Stomach (tissue), 9 donors: ENCODE data around the gene OGDH. TPM values are rescaled to one million over a fixed set of nuclear protein-coding genes. Genes with fewer than 3 reads are reported as not detected.

Source experiments
- DNase-seq, 2 donors: peaks; one replicate each; pipeline versions ENCODE4 v3.0.0 to v3.0.0-alpha.2; 2013 to 2019
- H3K27ac ChIP-seq, 5 donors: fragments of 200-600 bp in 4 of 5; sonication (generic) in 4 of 5; one replicate each; pipeline ENCODE4 v1.5.1; 2013 to 2019; ENCODE audit warnings: mild to moderate bottlenecking in 1 of 5, moderate library complexity in 1 of 5
- H3K27me3 ChIP-seq, 3 donors: fragments of 200-600 bp; sonication (generic); one replicate each; pipeline ENCODE4 v1.5.1; 2017 to 2019; ENCODE audit warnings: mixed run types in 1 of 3
- H3K36me3 ChIP-seq, 4 donors: fragments of 200-600 bp; sonication (generic); 1 replicate in 3 of 4; 2 replicates in 1 of 4; pipeline ENCODE4 v1.5.1; 2016 to 2019
- H3K4me1 ChIP-seq, 4 donors: fragments of 200-600 bp; sonication (generic); one replicate each; pipeline ENCODE4 v1.5.1; 2016 to 2019
- H3K4me3 ChIP-seq, 4 donors: fragments of 200-600 bp; sonication (generic) in 3 of 4; one replicate each; pipeline ENCODE4 v1.5.1; 2016 to 2019; ENCODE audit warnings: mild to moderate bottlenecking in 1 of 4
- H3K9me3 ChIP-seq, 4 donors: fragments of 200-600 bp; sonication (generic); one replicate each; pipeline ENCODE4 v1.5.1; 2016 to 2019
- CTCF ChIP-seq, 7 experiments: fragments of 450-650 bp in 4 of 7; fragments of 200-600 bp in 3 of 7; sonication (generic) in 3 of 7; IDR thresholded peaks; one replicate each; pipeline ENCODE4 v1.5.1; 2016 to 2019; ENCODE audit warnings: antibody characterized with exemption in 7 of 7, control low read depth in 2 of 7, mild to moderate bottlenecking in 1 of 7
- EP300 ChIP-seq: sonication (generic); formaldehyde crosslinking; IDR thresholded peaks from one replicate; pipeline ENCODE4 v1.6.1; 2017; ENCODE audit warnings: antibody characterized with exemption
- POLR2A ChIP-seq, 4 donors: fragments of 450-650 bp; IDR thresholded peaks; one replicate each; pipeline ENCODE4 v1.6.1; 2016; ENCODE audit warnings: antibody characterized with exemption in 4 of 4, control low read depth in 2 of 4, mild to moderate bottlenecking in 1 of 4, moderate library complexity in 1 of 4
- POLR2AphosphoS5 ChIP-seq, 3 donors: sonication (generic); formaldehyde crosslinking; IDR thresholded peaks; one replicate each; pipeline ENCODE4 v1.6.1; 2016; ENCODE audit warnings: antibody characterized with exemption in 3 of 3
- WGBS, 5 donors: extraction: QIAGEN DNeasy Blood & Tissue Kit in 3 of 5; methylation state at CpG; one replicate each; pipeline versions ENCODE4 v1.1.5 to v1.1.7; 2013 to 2018; 5-methylcytosine and 5-hydroxymethylcytosine counted together
- intact Hi-C: fragments of 100-400 bp; cut with DNase I; formaldehyde crosslinking; loops from one replicate; pipeline ENCODE4 v1.15.1; 2023; ENCODE audit warnings: low total_unique reads
- polyA plus RNA-seq, 3 donors: library from polyadenylated mRNA; stranded (reverse); fragments of 200-250 nt; gene quantifications; one replicate each; pipeline ENCODE4 v1.2.3, GENCODE V29; 2013
- total RNA-seq, 5 donors: library from RNA; depleted of rRNA; stranded (reverse); fragments of >200 nt; gene quantifications; one replicate each; pipeline versions ENCODE4 v1.1.0 to v1.2.3, GENCODE V29; 2014 to 2016
- donor health status: healthy with polysubstance abuse.
- donor health status: Bipolar disorder and iron deficiency.
- donor health status: healthy.

The OGDH gene
- total and polyA plus RNA-seq, 8 donors = 19.8 to 92.0 (median 31.3) TPM

- WGBS, 5 donors = 95 to 98% (median 96%) methylated on average over 14 of the region's 14 CpGs
These were observed 87.9 kb downstream of the OGDH start for GRCh38 chr7:44694326-44694725.

GRCh38 chr7:44694766-44695165, 88.3 kb downstream of the OGDH start:
- Histone ChIP-seq H3K4me1 (no peaks in the 10 kb centered on the region), H3K27me3 (no peaks in the 10 kb centered on the region), H3K27ac (no peak overlapping the region), H3K36me3 (peaks cover 64 to 98% (median 90%) of the 10 kb centered on the region in 4 donors), H3K9me3 (no peaks in the 10 kb centered on the region), H3K4me3 (no peak overlapping the region)
- TF ChIP-seq POLR2A (IDR thresholded peaks at IDR 0.05) (no peak), POLR2AphosphoS5 (IDR thresholded peaks at IDR 0.05) (no peak), EP300 (no peak), CTCF (IDR thresholded peaks at IDR 0.05) (no peak)
- WGBS, 5 donors = 88 to 100% (median 97%) methylated on average over 2 of the region's 2 CpGs
- no peak for DNase-seq
- intact Hi-C loops = no loop called here

More at GRCh38 chr7:44694326-44694725, 87.9 kb downstream of the OGDH start:
- Histone ChIP-seq H3K27me3 (no peaks in the 10 kb centered on the region), H3K4me3 (no peak overlapping the region), H3K9me3 (no peaks in the 10 kb centered on the region), H3K4me1 (no peaks in the 10 kb centered on the region), H3K36me3 (peaks cover 60 to 95% (median 87%) of the 10 kb centered on the region in 4 donors), H3K27ac (no peak overlapping the region)
- no peak for DNase-seq
- TF ChIP-seq POLR2A (IDR thresholded peaks at IDR 0.05) = no peak
- no peak for TF ChIP-seq CTCF (IDR thresholded peaks at IDR 0.05)
- no peak for TF ChIP-seq EP300
- intact Hi-C loops = no loop called here

GRCh38 chr7:44695756-44696155, 89.3 kb downstream of the OGDH start:
- no peaks in the 10 kb centered on the region for H3K27me3 ChIP-seq
- no peaks in the 10 kb centered on the region for H3K4me1 ChIP-seq
- no peaks in the 10 kb centered on the region for H3K9me3 ChIP-seq
- no peak overlapping the region for H3K27ac ChIP-seq
- no peak for TF ChIP-seq POLR2A (IDR thresholded peaks at IDR 0.05)
- WGBS, 5 donors = 82 to 96% (median 94%) methylated on average over 5 of the region's 5 CpGs
- peaks cover 70 to 98% (median 91%) of the 10 kb centered on the region in 4 donors for H3K36me3 ChIP-seq
- H3K4me3 ChIP-seq = no peak overlapping the region
- DNase-seq = no peak
- intact Hi-C loops = no loop called here

GRCh38 chr7:44696728-44697127, 90.3 kb downstream of the OGDH start:
- DNase-seq = no peak
- TF ChIP-seq EP300 (no peak), POLR2AphosphoS5 (IDR thresholded peaks at IDR 0.05) (no peak), CTCF (IDR thresholded peaks at IDR 0.05) (no peak), POLR2A (IDR thresholded peaks at IDR 0.05) (no peak)
- 94 to 99% (median 96%) methylated on average over 14 to 15 of the region's 15 CpGs for WGBS, 5 donors
- H3K9me3 ChIP-seq = no peaks in the 10 kb centered on the region
- H3K27me3 ChIP-seq = no peaks in the 10 kb centered on the region
- no peak overlapping the region for H3K27ac ChIP-seq
- no peak overlapping the region for H3K4me3 ChIP-seq
- H3K4me1 ChIP-seq = no peaks in the 10 kb centered on the region
- peaks cover 75 to 98% (median 91%) of the 10 kb centered on the region in 4 donors for H3K36me3 ChIP-seq
- intact Hi-C loops = no loop called here

- no peak overlapping the region for H3K4me3 ChIP-seq
- no peak overlapping the region for H3K27ac ChIP-seq
- no peak for TF ChIP-seq CTCF (IDR thresholded peaks at IDR 0.05)
- no peak for TF ChIP-seq POLR2A (IDR thresholded peaks at IDR 0.05)
- TF ChIP-seq EP300 = no peak
- no peak for TF ChIP-seq POLR2AphosphoS5 (IDR thresholded peaks at IDR 0.05)
- WGBS, 5 donors = 94 to 98% (median 97%) methylated on average over 20 of the region's 20 CpGs
- intact Hi-C loops = no loop called here
- H3K27me3 ChIP-seq = no peaks in the 10 kb centered on the region
- no peaks in the 10 kb centered on the region for H3K4me1 ChIP-seq
- DNase-seq = no peak
- H3K9me3 ChIP-seq = no peaks in the 10 kb centered on the region
- peaks cover 79 to 100% (median 94%) of the 10 kb centered on the region in 4 donors for H3K36me3 ChIP-seq
These were observed 91.0 kb downstream of the OGDH start for GRCh38 chr7:44697136-44698045.
